Stromal cell of bone marrow (primary cell): ENCODE measurements around the gene TMEM179.
A peak's percentile ranks its signal among the peaks of the same experiment; 100 is the strongest.
"Not testable (repeated sequence)": the region's sequence is repeated elsewhere in the genome, so short reads cannot be mapped to it uniquely, and the experiment has no call there.

ENCODE experiments used
- DNase-seq: peaks from one replicate; pipeline ENCODE4 v3.0.0-alpha.2; 2012; ENCODE audit warnings: low read depth

Gene TMEM179

DNA sequence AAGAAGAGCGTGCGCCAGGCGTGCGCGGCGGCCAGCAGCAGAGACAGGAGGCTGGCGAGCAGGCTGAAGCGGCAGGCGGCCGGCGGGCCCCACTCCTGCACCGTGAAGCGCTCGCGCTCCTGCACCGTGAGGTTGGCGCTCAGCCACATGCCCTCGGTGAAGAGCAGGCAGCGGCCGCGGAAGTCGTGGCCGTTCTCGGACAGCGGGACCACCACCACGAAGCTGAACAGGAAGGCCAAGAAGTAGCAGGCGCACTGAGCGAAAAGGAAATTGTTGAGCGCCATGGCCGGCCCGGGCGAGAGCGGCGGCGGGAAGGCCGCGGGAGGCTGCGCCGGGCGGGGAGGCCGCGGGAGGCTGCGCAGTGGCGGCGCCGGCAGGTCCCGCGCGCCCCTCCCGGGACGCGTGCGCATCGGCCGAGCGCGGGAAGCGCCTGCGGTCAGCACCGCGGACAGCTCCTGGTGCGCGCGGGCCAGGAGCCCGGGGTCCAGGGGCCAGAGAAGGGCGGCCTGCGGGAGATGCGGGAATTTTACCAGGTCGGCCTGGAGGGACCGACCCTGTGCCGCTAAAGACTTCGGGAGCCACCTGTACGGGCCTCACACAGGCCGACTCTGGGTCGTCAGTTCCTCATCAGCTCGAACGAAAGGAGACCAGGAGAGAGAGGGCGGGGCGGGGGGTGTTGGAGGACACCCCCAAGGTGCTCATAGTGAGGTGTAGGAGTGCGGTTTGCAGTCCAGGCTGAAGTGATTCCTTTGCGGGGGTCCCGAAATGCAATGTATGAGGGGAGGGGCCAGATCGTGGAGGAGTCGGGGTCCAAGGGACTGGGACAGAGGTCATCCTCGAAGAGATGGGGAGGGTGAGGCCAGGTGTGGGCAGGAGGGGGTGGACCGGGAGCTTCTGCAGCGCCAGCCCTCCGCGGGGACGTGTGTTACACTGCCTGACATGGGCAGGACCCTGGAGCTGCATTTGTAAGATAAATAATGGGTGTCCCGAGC, at the start of gene TMEM179:
Gene TMEM179 (minus strand): TSS at position 315 of the 992 bp plus-strand sequence. CDS start 31 bp downstream, at position 284.
- DNase-seq: no peak

DNA sequence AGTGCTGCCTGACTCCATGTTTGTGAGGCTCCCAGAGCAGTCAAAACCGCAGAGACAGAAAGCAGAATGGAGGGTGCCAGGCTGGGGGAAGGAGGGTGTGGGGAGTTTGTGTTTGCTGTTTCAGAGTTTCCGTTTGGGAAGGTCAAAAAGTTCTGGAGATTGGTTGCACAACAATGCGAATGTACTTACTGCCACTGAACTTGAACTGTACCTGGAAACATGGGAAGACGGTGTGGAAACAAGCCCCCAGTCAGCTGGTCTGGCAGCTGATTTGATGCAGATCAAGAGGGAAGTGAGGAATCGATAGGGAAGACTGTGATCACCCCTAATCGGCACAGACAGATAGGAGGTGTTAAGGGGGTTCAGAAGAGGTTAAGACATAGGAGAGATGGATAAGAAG, 49.5 kb upstream of the TMEM179 start:
- no peak for DNase-seq

DNA sequence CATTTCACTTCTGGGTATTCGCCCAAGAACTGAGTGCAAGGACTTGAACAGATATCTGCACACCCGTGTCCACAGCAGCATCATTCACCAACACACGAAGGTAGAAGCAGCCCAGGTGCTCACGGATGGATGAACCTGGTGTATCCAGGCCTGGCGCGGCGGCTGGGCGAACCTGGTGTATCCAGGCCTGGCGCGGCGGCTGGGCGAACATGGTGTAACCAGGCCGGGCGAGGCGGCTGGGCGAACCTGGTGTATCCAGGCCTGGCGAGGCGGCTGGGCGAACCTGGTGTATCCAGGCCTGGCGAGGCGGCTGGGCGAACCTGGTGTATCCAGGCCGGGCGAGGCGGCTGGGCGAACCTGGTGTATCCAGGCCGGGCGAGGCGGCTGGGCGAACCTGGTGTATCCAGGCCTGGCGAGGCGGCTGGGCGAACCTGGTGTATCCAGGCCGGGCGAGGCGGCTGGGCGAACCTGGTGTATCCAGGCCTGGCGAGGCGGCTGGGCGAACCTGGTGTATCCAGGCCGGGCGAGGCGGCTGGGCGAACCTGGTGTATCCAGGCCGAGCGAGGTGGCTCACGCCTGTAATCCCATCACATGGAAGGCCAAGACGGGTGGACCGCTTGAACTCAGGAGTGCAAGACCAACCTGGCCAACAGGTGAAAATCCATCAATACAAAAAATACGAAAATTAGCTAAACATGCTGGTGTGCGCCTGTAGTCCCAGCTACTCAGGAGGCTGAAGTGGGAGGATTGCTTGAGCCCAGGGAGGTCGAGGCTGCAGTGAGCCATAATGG, 48.8 kb upstream of the TMEM179 start:
- DNase-seq: not testable (repeated sequence)

DNA sequence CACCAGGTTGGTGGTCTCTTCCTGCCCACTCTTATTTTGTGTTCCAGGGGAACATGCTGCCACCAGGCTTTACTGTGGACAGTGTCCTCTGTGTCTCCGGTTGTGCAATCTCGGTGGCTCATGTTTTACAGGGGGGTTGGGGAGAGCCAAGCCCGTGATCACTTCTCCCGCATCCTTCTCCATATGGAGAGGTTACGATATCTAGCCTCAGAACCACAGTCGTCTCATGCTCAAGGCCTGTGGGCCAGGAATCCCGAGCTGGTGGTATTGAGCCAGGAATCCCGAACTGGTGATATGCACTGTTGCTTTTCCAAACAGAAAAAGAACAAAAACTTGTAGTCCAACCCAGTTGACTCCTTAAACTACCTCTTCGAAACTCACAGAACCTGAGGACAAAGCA, 47.8 kb upstream of the TMEM179 start:
- no peak for DNase-seq

DNA sequence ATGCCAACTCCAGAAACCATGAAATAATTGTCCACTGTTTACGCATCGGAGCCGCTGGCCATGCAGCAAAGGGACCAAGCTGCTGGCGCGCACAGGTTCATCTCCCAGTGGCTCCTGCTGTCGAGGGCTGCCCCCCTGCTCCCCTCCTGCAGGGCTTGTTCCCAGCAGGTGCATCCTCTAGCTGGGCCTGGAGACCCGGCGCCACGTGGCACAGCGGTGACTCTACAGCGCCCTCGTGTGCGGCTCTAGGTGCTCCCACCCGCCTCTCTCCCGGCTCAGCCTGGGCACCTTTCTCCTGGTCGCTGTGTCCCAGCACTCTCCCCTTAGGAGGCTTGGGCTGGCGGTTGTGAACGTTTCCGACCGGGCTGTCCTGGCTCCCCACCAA, 47.3 kb upstream of the TMEM179 start:
- no peak for DNase-seq

DNA sequence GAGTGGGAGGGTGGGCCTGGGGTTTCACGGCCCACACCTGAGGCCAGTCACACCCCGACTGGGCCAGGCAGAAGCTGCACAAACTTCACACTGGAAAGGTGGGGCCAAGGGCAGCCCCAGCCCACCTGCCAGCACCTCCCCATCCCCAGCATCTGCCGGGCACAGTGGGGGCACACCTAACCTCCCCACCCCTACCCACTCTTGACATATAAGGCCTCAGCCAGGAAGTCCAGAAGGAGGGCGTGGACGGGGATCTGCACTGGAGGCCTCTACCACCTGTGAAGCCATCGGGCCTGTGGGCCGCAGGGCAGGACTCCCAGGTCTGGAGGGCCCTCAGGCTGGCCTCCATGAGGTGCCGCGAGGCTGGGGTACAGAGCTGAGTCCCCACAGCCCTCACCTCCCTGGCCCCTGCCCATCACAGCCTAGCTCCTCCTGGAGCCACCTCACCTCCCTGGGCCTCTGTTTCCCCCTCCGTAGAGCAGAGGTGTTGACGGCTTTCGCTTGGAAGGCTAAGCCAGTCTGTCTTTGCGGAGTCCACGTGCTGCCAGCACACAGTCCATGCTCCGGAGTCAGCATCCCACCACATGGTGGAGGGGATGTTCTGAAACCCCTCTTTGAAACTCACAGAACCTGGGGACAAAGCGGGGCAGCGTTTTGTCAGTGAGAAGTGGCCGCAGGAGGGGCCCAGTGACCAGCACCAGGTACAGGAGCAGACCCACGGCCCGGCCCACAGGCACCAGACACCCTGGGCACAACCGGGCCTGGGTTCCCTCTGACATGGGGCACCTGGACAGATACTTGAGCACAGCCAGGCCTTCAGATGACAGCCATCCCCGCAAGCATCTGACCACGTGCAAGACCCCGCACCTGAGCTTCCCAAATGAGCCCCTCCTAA, 46.7 kb upstream of the TMEM179 start:
- no peak for DNase-seq

DNA sequence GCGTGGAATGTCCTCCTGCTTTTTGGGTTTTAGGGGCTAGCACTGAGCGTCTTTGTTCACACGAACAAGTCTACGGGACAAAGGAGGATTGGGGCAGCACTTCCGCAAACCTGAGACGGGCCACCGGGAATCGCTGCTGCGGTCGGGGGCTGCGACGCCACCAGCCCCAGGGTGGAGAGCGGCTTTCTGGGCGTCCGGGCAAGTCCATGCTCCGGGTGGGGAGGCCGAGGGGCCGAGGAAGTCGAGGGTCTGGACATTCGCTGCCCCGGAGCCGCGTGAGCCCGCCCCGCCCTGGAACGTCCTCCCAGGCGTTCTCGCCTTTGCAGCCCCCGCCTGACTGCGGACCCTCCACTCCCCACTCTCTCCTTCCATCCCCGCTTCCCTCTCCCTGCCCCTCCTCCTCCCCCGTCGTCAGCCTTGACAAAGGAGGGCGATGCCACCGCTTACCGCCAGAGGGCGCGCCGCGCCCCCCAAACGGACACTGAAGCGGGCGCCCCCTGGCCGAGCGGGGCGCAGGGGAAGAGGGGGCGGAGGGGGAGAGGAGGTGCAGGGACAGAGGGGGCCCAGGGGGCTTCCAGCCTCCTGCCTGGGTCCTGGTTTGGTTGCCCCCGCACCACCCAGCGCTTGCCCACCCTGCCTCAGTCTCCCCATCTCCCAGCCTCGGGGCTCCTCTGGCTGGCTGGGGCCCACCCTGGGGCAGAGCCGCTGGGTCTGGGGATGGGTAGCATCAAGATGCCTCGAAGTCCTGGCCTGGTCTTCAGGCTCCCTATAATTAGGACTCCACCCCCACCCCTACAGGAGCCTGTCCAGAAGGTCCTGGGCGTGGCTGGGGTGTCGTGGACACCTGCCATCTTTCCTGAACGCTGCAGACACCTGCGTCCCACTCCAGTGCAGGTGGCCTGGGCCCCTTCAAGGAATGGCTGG, 45.7 kb upstream of the TMEM179 start:
- DNase-seq: peak; percentile 19

DNA sequence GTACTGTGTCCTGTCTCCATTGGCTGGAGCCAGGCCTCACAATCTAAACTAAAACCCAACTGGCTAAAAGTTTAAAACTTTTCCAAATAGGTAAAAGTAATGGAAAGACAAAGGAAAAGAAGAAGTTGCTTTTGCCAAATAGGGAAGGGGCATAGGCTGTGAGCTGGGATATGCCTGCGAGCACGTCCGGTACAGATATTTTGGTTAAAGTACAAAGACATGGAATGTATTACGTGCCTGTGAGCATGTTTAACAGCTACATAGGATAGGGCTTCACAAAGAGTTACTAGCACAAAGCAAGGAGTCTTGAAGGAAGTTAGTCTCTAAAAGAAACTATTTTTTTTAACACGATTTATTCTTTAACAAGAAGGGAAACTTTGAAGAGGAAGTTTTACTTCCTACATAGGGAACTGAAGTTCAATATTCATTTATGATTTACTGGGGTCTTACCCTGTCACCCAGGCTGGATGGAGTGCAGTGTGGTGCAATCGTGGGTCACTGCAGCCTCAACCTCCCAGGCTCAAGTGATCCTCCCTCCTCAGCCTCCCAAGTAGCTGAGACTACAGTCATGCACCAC, 43.0 kb upstream of the TMEM179 start:
- no peak for DNase-seq

DNA sequence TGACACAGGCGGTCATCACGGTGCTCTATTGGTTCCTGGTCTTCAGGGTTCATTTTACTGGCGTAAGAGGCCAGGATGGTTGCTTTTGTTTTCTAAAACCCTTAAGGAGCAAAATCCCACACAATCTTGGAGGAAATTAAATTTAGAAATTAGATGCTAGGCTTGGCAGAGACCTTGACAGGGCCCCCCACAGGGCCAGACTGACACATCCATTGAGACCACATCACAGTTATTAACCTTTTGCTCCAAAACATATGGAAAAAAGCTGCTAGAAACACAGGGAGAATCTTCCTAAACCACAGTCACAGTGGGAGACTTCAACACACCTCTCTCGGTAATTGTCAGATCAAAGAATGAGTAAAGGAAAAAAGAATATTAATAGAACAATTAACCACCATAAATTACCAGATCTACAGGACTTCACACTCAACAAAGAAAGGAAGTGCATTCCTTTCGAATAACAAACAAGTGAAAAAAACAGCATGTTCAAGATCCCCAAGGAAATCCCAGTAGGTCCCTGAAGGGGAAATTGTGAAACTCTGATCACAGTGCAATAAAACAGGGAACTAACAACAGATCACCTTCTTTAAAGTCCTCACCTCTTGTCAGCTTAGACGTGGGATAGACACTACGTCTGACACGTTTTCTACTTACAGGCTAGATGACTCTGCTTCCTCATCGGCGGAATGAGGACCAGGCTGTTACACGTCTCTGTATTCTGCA, 40.2 kb upstream of the TMEM179 start:
- no peak for DNase-seq

DNA sequence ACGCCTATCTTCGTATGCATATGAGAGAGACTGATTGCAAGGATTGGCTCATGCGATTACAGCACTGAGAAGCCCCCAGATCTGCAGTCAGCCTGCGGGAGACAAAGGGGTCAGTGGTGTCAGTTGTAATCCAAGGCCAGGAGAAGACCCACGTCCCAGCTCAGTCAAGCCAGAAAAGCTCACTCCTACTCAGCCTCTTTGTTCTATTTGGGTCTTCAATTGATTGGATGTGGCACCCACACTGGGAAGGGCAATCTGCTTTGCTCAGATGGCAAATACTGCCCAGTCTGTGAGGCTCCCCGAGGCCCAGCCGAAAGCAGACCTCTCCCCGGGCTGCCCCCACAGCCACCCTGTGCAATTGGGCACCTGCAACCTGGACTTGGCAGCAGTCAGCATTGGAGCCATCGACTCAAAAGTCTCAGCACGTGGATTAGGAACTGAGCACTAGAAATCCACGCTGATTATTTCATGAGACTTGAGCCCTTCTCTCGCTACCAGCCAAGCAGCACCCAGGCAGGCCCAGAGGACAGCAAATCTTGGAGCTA, 39.6 kb upstream of the TMEM179 start:
- no peak for DNase-seq

DNA sequence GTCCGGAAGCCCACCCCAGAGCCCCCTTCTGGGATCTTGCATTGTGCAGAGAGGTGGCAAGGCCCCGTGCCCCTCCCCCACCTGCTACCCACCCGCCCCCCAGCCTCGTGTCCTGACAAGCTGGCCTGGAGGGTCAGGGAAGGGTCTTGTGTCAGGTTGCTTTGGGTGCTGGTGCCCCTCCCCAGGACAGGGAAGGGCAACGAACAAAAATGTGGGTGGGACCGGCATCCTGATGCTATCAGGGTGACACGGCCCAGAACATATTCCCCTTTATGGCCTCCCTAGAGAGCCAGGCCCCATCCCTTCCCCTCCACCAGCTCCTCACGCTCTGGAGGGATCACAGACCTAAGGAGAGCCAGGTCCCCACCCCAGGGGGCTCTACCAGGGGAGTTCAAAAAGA, 38.7 kb upstream of the TMEM179 start:
- no peak for DNase-seq

DNA sequence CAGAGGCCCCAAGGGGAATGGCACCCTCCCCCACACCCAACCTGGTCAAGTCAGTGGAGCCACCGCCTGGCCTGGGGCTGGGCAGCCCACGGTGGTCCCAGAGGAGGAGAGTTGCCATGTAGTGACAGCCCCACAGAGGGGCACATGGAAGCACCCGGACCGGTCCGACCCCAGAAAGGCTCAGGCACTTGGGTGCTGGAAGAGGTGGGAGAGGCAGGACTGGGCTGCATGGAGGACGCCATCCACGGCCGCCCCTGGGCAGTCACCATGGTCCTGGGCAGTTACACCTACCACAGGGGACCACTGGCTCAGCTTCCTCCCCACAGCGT, 37.9 kb upstream of the TMEM179 start:
- no peak for DNase-seq

DNA sequence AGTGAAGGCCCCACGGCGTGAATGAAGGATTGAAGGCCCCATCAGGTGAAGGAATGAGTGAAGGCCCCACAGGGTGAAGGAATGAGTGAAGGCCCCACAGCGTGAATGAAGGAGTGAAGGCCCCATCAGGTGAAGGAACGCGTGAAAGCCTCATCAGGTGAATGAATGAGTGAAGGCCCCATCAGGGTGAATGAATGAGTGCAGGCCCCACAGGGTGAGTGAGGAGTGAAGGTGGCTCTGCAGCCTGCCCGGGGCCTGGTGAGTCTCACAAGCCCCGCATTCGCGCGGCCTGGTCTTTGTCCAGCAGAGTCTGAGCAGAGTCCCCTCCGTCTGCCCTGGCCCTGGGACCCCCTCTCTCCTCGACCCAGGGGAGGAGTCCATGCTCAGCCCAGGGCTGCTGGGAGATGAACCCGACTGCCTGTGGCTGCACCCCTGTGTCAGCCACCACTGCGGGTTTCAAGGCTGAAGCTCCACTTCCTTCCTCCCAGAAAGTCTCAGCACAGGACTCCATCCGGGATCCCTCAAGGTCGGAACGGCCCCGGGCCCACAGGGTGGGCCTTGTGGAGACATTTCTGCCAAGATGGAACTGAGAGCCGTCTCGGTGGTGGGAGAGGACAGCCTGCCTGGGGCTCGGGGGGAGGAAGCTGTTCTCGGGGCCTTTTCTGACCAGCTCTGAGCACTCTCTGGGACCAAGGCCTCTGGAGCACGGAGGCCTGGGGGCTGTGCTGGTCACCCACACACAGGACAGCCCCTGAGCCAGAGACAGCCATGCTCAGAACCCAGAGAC, 37.4 kb upstream of the TMEM179 start:
- DNase-seq: no peak

DNA sequence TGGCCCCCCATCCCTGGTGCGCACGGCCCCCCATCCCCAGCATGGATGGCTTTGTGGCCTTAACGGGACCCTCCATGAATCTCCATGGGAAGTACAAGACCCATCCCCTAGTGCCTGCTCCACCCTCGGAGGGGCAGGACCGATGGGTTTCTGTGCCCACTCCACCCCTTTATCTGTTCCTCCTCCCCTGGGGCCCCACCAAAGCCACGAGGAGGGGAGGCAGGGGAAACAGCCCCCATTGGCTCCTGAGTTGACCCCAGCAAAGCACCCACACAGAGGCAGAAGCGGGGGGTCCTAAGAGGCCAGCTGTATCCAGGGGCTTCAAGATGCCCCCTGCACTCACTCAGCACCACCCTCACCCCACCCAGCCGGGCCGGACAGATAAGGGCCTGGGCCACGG, 36.1 kb upstream of the TMEM179 start:
- DNase-seq: no peak

DNA sequence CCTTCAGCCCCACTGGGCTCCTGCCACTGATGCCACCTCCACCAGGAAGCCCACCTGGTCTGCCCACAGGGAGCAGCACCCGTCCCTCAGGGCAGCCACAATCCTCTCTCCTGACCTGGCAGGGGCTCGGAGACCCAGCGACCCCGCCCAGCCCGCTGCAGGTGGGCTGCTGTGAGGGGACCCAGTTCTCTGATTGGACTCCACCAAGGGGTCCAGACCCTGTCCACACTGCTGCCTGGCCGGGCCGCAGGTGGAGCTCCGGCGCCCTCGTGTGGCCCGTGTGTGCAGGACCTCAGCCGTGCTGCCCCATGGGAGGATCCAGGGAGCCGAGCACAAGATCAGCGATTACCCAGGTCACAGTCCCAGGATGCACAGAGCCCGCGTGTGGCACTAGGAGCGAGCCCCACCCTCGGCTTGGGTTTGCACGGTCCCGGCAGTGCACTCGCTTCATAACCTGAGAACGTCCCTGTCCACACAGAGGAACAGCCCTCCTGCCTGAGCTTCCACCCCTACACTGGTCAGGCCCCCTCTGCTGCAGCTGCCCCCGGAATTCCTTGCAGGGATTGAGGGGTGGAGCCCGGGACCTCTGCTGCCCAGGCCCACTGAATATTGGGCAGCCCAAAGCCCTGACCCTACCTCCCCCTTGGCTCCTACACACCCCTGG, 35.4 kb upstream of the TMEM179 start:
- peak; percentile 11 for DNase-seq

DNA sequence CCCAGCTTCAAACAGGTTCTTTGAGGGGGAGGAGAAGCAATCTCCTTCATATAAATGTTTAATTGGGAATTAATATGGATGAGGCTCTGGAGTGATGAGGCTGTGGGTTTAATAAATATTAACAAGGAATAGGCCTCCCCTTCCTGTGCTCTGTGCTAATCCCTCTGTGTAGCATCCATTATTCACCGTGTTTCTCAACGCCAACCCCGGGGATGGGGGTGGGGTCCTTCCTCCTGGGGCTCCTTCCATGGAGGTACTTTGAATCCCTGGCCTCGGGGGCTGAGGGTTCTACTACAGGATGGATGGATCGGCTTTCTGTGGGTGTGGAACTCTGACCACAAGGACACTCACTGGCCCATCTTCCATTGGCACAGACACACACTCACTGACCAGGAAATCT, 34.9 kb upstream of the TMEM179 start:
- no peak for DNase-seq

DNA sequence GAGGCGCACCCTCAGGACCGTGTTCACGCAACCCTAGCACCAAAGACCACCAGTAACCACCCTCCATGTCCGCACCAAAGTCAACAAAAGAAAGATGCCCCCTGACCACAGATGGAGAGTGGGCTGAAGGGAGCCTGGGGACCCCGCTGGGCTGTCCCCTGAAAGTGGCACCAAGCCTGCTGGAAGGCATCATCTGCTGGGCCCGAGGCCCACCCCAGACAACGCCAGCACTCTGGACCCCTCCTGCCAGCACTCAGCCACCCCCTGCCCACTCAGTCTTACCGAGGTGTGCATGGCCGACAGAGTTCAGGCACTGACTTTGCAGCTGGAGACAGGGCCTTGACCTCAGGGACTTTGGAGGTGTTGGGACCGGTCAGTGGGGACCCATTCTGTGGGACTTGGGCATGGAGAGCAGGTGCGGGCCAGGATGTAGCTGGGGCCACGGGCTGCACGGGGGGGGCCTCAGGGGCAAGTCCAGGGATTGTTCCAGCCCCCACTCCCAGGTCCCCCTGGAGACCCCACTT, 34.4 kb upstream of the TMEM179 start:
- no peak for DNase-seq

DNA sequence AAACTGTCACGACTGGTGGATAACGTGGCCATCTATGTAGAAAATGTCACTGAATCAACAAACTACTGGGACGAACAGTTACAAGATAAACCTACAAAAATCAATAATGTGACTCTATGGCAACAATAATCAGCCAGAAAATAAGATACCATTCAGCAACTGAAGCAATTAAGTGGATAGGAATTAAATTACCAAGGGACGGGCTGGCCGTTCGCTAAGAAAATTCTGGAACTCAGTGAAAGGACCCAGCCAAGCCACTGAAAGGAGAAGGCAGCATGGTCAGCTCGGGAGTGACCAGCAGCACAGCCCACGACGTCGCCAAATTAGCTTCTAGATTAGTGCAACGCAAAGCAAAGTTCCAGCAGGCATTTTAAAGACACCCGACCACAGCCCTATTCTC, 33.6 kb upstream of the TMEM179 start:
- no peak for DNase-seq
